ENCODE results near the gene RGS2.

RGS2 gene

GRCh38 chr1:192797143-192797542 is 11.7 kb upstream of the RGS2 start:
- no peak for DNase-seq

DNA sequence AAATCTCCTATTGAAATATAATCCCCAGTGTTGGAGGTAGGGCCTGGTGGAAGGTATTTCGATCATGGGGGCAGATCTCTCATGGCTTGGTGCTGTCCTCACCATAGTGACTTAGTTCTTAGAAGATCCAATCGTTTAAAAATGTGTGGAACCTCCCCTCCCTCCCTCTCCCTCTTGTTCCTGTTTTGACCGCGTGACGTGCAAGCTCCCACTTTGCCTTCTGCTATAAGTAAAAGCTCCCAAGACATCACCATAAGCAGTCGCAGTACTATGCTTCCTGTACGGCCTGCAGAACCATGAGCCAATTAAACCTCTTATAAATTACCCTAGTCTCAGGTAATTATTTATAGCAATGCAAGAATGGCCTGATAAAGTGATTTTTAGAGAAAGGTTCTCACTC is 10.9 kb upstream of the RGS2 start:
- peak; percentile 40 for DNase-seq

GRCh38 chr1:192801451-192801850 is 7.4 kb upstream of the RGS2 start:
- no peak for DNase-seq

- peak; percentile 24 for DNase-seq
These were observed 6.4 kb upstream of the RGS2 start for GRCh38 chr1:192802406-192802805.

- DNase-seq, result no peak
These were observed 5.3 kb upstream of the RGS2 start for GRCh38 chr1:192803501-192803900.

GRCh38 chr1:192805832-192806323 is 3.0 kb upstream of the RGS2 start:
- DNase-seq, result peak; percentile 96

DNA sequence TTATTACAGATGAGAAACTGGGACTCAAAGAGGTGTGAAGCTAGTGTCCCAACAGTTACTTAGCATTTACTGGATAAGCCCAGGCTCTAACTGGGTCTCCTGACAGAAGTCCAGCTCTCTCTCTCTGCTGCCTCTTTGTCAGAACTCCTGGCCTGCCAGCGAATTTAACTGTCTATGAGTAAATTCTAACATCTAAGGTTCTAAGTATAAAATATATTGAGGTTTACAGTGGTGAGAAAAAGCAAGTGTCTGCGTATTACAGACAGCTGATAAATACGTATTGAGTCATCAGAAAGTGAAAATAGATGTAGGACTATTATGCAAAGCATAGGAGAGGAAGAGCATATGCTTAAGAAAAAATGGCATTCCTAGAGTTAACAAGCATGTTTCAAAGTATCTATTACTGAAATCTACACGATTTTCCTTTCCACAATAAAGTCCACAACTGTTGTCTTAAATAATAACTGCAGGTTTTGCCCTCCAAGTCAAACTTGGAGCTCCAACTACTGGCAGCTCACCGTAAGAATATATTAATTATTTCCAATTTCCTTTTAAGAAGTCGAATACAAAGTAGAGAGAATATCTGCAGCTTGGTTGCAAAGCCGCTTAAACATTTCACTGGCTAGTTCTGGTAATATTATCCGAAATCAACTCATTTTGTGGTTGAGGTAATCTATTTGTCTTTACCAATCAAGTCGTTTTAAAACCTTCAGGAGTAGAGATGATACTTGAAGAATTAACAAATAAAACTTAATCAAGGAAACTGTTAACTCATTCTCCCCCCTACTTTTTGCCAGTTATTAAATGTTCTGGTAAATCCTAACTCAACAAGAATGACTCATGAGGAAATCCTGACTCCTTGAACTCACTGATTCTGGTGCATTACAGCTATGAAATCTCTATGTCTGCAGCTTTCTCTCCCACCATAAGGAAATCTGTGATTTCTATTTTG is 1.4 kb upstream of the RGS2 start:
- DNase-seq, result peak; percentile 79

DNA sequence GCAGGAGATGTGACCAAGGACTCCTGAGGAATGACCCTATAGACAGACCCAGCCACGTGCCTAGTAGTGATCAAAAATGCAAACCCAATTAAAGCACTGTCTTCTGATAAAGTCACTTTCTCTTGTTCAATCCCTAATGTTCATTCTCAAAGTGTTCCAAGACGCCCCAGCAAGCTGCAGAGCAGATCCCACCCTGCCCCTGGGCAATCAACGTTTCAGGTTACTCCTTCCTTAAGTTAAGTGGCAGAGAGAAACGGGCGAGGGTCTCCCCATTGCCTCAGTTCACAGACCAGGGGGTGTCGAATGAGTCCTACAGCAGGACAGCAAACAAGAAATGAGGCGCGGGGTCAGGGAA is 699 bp upstream of the RGS2 start:
- no peak for DNase-seq

GRCh38 chr1:192809307-192810252 is 741 bp downstream of the RGS2 start:
- peak; percentile 70 for DNase-seq

GRCh38 chr1:192810253-192810880 is 1.5 kb downstream of the RGS2 start:
- peak; percentile 86 for DNase-seq

DNA sequence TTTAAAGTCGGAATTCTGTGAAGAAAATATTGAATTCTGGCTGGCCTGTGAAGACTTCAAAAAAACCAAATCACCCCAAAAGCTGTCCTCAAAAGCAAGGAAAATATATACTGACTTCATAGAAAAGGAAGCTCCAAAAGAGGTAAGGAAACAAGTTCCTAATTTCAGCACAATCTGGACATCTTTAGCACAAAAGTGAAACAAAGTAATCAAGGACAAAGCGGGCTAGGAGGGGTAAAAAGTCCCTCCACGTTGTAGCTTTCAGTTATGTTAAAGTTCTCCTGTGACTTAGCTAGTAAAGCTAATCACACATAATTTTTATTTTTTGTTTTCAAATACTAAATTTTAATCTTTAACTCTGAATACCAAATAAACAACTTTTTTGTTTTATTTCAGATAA is 2.2 kb downstream of the RGS2 start:
- peak; percentile 56 for DNase-seq

DNA sequence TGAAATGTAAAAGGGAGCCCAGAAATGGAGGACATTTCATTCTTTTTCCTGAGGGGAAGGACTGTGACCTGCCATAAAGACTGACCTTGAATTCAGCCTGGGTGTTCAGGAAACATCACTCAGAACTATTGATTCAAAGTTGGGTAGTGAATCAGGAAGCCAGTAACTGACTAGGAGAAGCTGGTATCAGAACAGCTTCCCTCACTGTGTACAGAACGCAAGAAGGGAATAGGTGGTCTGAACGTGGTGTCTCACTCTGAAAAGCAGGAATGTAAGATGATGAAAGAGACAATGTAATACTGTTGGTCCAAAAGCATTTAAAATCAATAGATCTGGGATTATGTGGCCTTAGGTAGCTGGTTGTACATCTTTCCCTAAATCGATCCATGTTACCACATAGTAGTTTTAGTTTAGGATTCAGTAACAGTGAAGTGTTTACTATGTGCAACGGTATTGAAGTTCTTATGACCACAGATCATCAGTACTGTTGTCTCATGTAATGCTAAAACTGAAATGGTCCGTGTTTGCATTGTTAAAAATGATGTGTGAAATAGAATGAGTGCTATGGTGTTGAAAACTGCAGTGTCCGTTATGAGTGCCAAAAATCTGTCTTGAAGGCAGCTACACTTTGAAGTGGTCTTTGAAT is 2.9 kb downstream of the RGS2 start:
- DNase-seq, result no peak

DNA sequence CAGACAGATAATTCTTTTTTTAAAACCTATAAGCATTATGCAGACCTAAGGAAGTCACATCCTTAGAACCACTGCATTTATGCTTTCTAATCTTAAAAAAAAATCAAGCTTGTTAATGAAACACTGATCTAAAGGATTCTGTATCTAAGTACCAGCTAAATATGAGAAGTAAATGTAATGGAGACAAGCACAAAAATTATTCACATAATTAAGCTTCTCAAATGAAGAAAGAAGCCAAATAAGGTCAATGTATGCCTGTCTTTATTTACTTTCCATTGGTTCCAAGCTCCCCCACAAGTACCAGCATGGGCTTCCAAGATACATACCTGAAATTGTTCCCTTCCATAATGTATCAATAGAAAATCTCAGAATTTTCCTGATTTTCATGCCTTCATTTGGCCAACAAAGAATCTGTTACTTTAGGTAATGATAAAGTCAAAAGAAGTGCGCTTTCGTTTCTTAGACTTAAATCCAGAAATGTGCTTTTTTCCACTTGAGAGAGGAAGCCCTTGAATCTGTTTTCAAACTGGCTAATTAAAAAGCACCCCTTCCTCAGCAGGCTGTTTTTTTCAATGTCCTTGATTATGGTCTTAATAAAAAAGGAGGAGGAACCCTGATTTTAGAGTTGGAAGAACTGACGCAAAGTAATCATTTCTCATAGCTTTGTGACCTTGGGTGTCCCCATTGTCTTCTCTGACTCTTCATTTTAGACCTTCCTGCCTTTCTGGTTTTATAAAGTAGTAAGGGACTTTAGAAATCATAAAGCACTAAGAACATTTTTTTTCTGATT is 3.8 kb downstream of the RGS2 start:
- peak; percentile 9 for DNase-seq

GRCh38 chr1:192814805-192815204 is 6.0 kb downstream of the RGS2 start:
- DNase-seq, result no peak

GRCh38 chr1:192817246-192817645 is 8.4 kb downstream of the RGS2 start:
- DNase-seq, result peak; percentile 61

DNA sequence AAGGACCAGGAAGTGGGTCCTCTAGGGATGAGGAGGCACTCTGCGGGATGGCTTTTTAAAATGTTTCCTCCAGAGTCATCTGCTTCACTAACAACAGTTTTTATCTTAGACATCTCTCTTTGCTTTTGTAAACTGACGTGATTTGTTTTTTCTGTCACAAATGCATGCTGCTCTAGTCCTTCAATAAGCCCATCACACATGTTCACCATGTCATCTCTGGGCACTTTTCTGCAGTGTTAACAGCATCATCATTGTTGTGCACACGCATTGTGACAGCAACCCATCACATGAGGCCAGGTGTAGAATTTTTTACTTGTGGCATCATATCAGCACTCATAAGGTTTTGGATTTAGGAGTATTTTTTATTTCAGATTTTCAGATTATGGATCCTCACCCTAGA is 12.5 kb downstream of the RGS2 start:
- no peak for DNase-seq

- DNase-seq, result no peak
These were observed 15.7 kb downstream of the RGS2 start for GRCh38 chr1:192824511-192824910.

GRCh38 chr1:192826791-192827546 is 18.1 kb downstream of the RGS2 start:
- DNase-seq, result no peak

DNA sequence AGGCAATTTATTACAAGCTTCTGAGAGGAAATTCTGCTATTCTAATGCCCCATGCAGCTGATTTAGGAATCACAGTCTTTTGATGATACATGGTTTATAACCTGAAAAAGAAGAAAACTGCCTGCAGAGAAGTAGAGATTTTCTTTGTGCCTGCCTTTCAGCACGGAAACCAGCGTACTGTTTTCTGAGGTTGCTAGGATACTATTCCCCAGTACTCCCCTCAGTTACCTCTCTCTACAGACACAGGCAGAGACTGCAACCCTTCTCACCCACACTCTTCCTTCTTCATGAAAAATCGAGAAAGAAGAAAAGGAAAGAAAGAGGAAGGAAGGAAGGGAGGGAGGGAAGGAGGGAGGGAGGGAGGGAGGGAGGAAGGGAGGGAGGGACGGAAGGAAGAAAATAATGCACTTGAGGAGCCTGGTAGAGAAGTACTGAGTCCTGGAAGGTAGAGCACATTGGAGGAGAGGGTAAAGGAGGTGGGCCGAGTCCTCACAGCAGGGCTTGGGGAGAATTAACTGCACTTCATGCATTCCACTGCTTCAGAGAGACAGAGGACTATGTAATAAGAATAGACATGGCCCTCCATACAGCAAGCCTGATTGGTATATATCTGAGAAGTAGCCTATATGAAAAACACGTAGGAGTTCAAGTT is 21.9 kb downstream of the RGS2 start:
- DNase-seq, result no peak

GRCh38 chr1:192831706-192832355 is 23.0 kb downstream of the RGS2 start:
- DNase-seq, result no peak
